ENCODE results near the gene ZNF573. TPM values are rescaled to one million over a fixed set of nuclear protein-coding genes. Genes with fewer than 3 reads are reported as not detected.

The ZNF573 gene
- total RNA-seq, 2 experiments from 2014 or later: 5.5 to 7.3 TPM

- peaks cover 24% of the 10 kb centered on the region for H3K9me3 Mint-ChIP-seq (ENCODE audit: insufficient read depth)
- H3K4me3 Mint-ChIP-seq: peak overlapping the region; percentile 85
- peak overlapping the region; percentile 88 for H3K27ac Mint-ChIP-seq
- ChIA-PET CTCF (interaction anchor here (0.7 kb wide), 1 partner anchor 210 kb away, joined by 3 read pairs; no protein-coding TSS in a partner anchor), POLR2A (interaction anchor here (0.7 to 1.4 kb wide), 2 partner anchors 33 to 97 kb away, joined by 3 to 9 read pairs; partner anchors contain the start of genes ZNF540 and ZNF571)
- DNase-seq (peak; percentile 85), ATAC-seq (peak; percentile 91)
- H3K27me3 Mint-ChIP-seq (ENCODE audit: low read depth): no peaks in the 10 kb centered on the region
- peaks cover 18% of the 10 kb centered on the region for H3K36me3 Mint-ChIP-seq (ENCODE audit: low read depth)
- peaks cover 10% of the 10 kb centered on the region for H3K4me1 Mint-ChIP-seq (ENCODE audit: low read depth)
Observed at GRCh38 chr19:37691881-37692504, 87.4 kb downstream of the ZNF573 start.

Other genes with a start within 250 kb of the ZNF573 start
- gene ZNF571, start 184.8 kb downstream of the ZNF573 start, total RNA-seq: 1 to 10 TPM; 2.2 to 3.7 TPM
- 1 to 10 TPM; 1.2 to 1.4 TPM for gene ZNF540, start 184.7 kb downstream of the ZNF573 start, total RNA-seq
- 1 to 10 TPM; 9.1 to 9.6 TPM for gene ZFP30, start 124.1 kb downstream of the ZNF573 start, total RNA-seq
- gene ZNF607, start 59.8 kb downstream of the ZNF573 start, total RNA-seq: 1 to 10 TPM; 4.4 to 5.0 TPM
- not detected for gene WDR87, start 127.0 kb upstream of the ZNF573 start, total RNA-seq
- gene SIPA1L3, start 127.6 kb upstream of the ZNF573 start, total RNA-seq: 10 to 100 TPM; 18.3 to 20.2 TPM

Data from activated CD8-positive, alpha-beta T cell treated with anti-CD3 and anti-CD28 coated beads, Interleukin-2, amount 10 ng/mL, durations not matched to agents 7 days and 5 days (primary cell).